GM21381 (cell line): ENCODE measurements around the gene FANCG.

Experiments used
- ATAC-seq: cut with Tn5 transposase; IDR thresholded peaks from one replicate; pipeline ENCODE4 v1.9.1; 2021; ENCODE audit warnings: mild to moderate bottlenecking, moderate library complexity; ENCODE audit not compliant: unreplicated experiment

FANCG gene

DNA sequence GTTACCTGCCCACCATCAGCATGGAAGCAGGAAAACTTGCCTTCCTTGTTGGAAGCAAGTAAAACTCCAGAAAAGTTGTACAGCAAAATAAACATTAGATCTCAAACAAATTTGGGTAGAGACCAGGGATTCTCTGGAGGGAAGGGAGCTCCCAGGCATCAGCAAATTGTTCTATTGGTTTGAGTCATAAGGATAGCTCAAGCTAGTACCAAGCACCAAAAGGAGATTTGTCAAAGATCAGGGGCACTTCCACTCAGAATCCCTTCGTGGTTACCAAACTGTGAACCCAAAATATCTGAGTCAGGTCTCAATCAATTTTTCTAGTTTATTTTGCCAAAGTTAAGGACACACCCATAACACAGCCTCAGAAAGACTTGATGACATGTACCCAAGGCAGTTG is 52.4 kb downstream of the FANCG start:
- ATAC-seq: no peak

DNA sequence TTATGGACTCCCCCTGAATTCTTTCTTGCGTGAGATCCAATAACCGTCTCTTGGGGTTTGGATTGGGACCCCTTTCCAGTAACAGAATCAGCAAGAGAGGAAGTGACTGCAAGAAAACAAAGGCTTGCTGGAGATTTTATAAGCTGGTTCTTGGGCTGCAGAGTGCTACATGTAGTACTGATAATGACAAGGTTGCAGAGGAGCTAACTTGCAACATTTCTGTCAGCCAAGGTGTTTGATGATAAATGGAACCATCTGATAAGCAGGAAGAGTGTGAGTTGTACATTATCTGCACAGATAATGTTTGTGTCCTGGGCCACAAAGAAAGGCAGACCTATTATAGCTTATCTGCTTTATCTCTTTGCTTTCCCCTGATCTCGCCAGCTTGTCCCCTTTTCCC is 53.1 kb downstream of the FANCG start:
- no peak for ATAC-seq
